ENCODE measurements around the gene EIF4G3.
"Not testable (repeated sequence)": the region's sequence is repeated elsewhere in the genome, so short reads cannot be mapped to it uniquely, and the experiment has no call there.

EIF4G3 gene

GRCh38 chr1:20867062-20867461 is 309.6 kb downstream of the EIF4G3 start:
- DNase-seq: no peak

- no peak for DNase-seq
Observed at GRCh38 chr1:20865001-20865400, 311.7 kb downstream of the EIF4G3 start.

GRCh38 chr1:20854529-20854928 is 322.2 kb downstream of the EIF4G3 start:
- no peak for DNase-seq

GRCh38 chr1:20851791-20852190 is 324.9 kb downstream of the EIF4G3 start:
- DNase-seq: not testable (repeated sequence)

GRCh38 chr1:20850021-20850420 is 326.7 kb downstream of the EIF4G3 start:
- DNase-seq: no peak

GRCh38 chr1:20849100-20849499 is 327.6 kb downstream of the EIF4G3 start:
- DNase-seq: no peak

- DNase-seq: no peak
Observed at GRCh38 chr1:20848162-20848561, 328.5 kb downstream of the EIF4G3 start.

GRCh38 chr1:20847611-20848080 is 329.1 kb downstream of the EIF4G3 start:
- no peak for DNase-seq

- no peak for DNase-seq
Observed at GRCh38 chr1:20846461-20847374, 330.0 kb downstream of the EIF4G3 start.

GRCh38 chr1:20840731-20841130 is 336.0 kb downstream of the EIF4G3 start:
- DNase-seq: no peak

GRCh38 chr1:20837554-20838192 is 339.0 kb downstream of the EIF4G3 start:
- no peak for DNase-seq

GRCh38 chr1:20836230-20836629 is 340.5 kb downstream of the EIF4G3 start:
- DNase-seq: no peak

GRCh38 chr1:20834780-20835179 is 341.9 kb downstream of the EIF4G3 start:
- DNase-seq: no peak

GRCh38 chr1:20834192-20834591 is 342.5 kb downstream of the EIF4G3 start:
- DNase-seq: no peak

- no peak for DNase-seq
Observed at GRCh38 chr1:20830378-20830777, 346.3 kb downstream of the EIF4G3 start.

GRCh38 chr1:20829946-20830345 is 346.8 kb downstream of the EIF4G3 start:
- no peak for DNase-seq

GRCh38 chr1:20829531-20829930 is 347.2 kb downstream of the EIF4G3 start:
- no peak for DNase-seq

- no peak for DNase-seq
Observed at GRCh38 chr1:20823845-20824244, 352.9 kb downstream of the EIF4G3 start.

- no peak for DNase-seq
Observed at GRCh38 chr1:20821466-20821865, 355.2 kb downstream of the EIF4G3 start.

GRCh38 chr1:20819818-20820217 is 356.9 kb downstream of the EIF4G3 start:
- DNase-seq: no peak

- DNase-seq: no peak
Observed at GRCh38 chr1:20814534-20814871, 362.2 kb downstream of the EIF4G3 start.

- DNase-seq: no peak
Observed at GRCh38 chr1:20811916-20812315, 364.8 kb downstream of the EIF4G3 start.

- no peak for DNase-seq
Observed at GRCh38 chr1:20793236-20793635, 383.5 kb downstream of the EIF4G3 start.

- DNase-seq: no peak
Observed at GRCh38 chr1:20792196-20792595, 384.5 kb downstream of the EIF4G3 start.

Measured in stimulated activated CD4-positive, alpha-beta T cell treated with anti-CD3 and anti-CD28 coated beads, Interleukin-2, amount 100 ng/mL, for 48 hours (primary cell).